IMR-90 (cell line): ENCODE measurements around the gene USP17L10.
"Not testable (repeated sequence)": the region's sequence is repeated elsewhere in the genome, so short reads cannot be mapped to it uniquely, and the experiment has no call there.

ENCODE experiments used
- BHLHE40 ChIP-seq: fragments of 150-350 bp; IDR thresholded peaks from 2 replicates; pipeline ENCODE4 v1.6.1; 2016; ENCODE audit warnings: mild to moderate bottlenecking, low read depth, low read length
- CTCF ChIP-seq: conservative IDR thresholded peaks from 2 replicates; pipeline ENCODE4 v1.5.1; 2012; ENCODE audit warnings: mild to moderate bottlenecking, low read depth, low read length, improper control_type of control experiment
- MXI1 ChIP-seq: IDR thresholded peaks from 2 replicates; pipeline ENCODE4 v1.6.1; 2012; ENCODE audit warnings: low read depth, mild to moderate bottlenecking, low read length, moderate library complexity, borderline replicate concordance
- POLR2A ChIP-seq: IDR thresholded peaks from 2 replicates; pipeline ENCODE4 v1.6.1; 2012; ENCODE audit warnings: mild to moderate bottlenecking, low read depth, low read length
- SMC3 ChIP-seq: fragments of 150-350 bp; IDR thresholded peaks from 2 replicates; pipeline ENCODE4 v1.6.1; 2016; ENCODE audit warnings: low read depth, mild to moderate bottlenecking, antibody characterized with exemption, low read length, moderate library complexity

GRCh38 chr4:9253078-9253477 is 42.6 kb downstream of the USP17L10 start, which contains the start of gene USP17L19:
- TF ChIP-seq BHLHE40, CTCF, POLR2A, MXI1, SMC3: not testable (repeated sequence)
